ENCODE results near the gene SLC17A6.

The SLC17A6 gene

DNA sequence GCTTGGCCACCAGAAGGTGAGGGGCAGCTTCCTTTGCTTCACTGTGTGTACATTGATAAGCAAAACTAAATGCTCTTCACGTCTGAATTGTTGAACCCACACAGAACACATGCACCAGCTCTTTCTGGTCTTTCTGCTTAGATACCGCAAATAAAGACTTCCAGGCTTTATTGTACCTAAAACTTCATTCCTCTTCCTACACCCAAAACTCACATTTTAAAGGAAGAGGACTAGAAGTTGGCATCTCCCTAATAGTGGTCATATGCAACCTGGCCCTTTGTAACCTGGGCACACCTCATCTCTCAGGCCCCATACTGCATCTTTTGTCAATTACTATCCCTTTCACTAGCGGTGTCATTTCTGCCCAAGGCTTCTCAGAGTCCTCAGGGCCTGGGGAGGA is 5.9 kb downstream of the SLC17A6 start:
- Histone ChIP-seq H3K4me3 (no peak overlapping the region), H3K27ac (no peak overlapping the region)
- DNase-seq (ENCODE audit: low spot score), result no peak
- no peak for TF ChIP-seq CTCF (IDR thresholded peaks at IDR 0.05)

DNA sequence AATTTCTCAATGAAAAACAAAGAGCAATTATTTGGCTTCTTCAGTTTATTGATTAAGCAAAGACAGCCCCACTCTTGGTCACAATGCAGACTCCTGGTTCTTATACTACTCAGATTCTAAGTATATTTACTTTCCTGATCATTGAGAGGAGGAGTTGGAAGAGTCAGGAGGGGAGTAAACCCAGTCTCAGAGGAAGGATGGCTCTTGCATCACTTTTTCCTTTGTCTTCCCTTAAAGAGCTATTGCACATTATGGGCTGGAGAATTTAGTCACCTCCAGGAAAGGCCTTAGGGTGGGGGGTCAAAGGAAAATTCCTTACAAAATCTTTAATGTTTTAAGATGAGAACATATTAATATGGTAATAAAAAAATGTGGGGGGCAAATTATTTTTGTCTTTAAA is 8.1 kb downstream of the SLC17A6 start:
- DNase-seq (ENCODE audit: low spot score), result no peak
- no peak for TF ChIP-seq CTCF (IDR thresholded peaks at IDR 0.05)
- H3K4me3 ChIP-seq, result no peak overlapping the region
- H3K27ac ChIP-seq, result no peak overlapping the region

- no peak for TF ChIP-seq CTCF (IDR thresholded peaks at IDR 0.05)
- H3K4me3 ChIP-seq, result no peak overlapping the region
- no peak for DNase-seq (ENCODE audit: low spot score)
- H3K27ac ChIP-seq, result no peak overlapping the region
These were observed 9.8 kb downstream of the SLC17A6 start for GRCh38 chr11:22347857-22348487.

GRCh38 chr11:22349491-22349890 is 11.3 kb downstream of the SLC17A6 start:
- no peak for TF ChIP-seq CTCF (IDR thresholded peaks at IDR 0.05)
- Histone ChIP-seq H3K4me3 (no peak overlapping the region), H3K27ac (no peak overlapping the region)
- no peak for DNase-seq (ENCODE audit: low spot score)

GRCh38 chr11:22359295-22359694 is 21.1 kb downstream of the SLC17A6 start:
- no peak for DNase-seq (ENCODE audit: low spot score)
- H3K4me3 ChIP-seq, result no peak overlapping the region
- no peak for TF ChIP-seq CTCF (IDR thresholded peaks at IDR 0.05)
- H3K27ac ChIP-seq, result no peak overlapping the region

DNA sequence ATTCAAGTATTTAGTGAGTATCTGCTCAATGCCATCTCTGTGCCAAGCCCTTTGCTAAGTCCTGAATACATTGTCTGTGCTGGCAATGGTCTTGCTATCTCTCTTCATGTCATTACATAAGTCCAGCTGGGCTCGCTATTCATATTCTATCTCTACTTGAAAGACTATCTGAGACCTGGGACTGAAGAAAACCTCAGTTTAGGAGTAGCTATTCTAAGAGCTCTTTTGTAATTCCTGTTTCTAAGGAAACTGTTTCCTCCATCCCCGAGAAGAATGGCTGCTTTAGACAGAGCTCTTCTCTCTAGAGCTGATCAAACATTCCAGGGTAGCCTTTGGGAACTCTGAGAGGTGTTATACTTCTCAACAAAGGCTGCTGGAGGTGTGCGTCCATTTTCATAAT is 33.0 kb downstream of the SLC17A6 start:
- DNase-seq (ENCODE audit: low spot score), result no peak
- Histone ChIP-seq H3K4me3 (no peak overlapping the region), H3K27ac (no peak overlapping the region)
- TF ChIP-seq CTCF (IDR thresholded peaks at IDR 0.05), result no peak

- Histone ChIP-seq H3K4me3 (no peak overlapping the region), H3K27ac (no peak overlapping the region)
- no peak for DNase-seq (ENCODE audit: low spot score)
- TF ChIP-seq CTCF (IDR thresholded peaks at IDR 0.05), result no peak
These were observed 48.9 kb downstream of the SLC17A6 start for GRCh38 chr11:22387126-22387525.
